MM.1S (cell line): ENCODE results near the gene LRMDA.
"Not testable (repeated sequence)": the region's sequence is repeated elsewhere in the genome, so short reads cannot be mapped to it uniquely, and the experiment has no call there.

Experiments used
- DNase-seq: peaks from one replicate; pipeline ENCODE4 v3.0.0-alpha.2; 2015
- H2AFZ ChIP-seq: fragments of 300-600 bp; sonication (generic); 2 replicates; pipeline ENCODE4 v1.6.0; 2016; ENCODE audit warnings: antibody characterized with exemption, low read length
- H3F3A ChIP-seq: fragments of 300-600 bp; sonication (generic); 2 replicates; pipeline ENCODE4 v1.6.1; 2016; ENCODE audit warnings: mild to moderate bottlenecking, antibody characterized with exemption, low read length, moderate library complexity, mixed read lengths; ENCODE audit not compliant: insufficient read depth
- H3K27ac ChIP-seq: fragments of 300-600 bp; sonication (generic); 2 replicates; pipeline ENCODE4 v1.5.1; 2016; ENCODE audit warnings: mild to moderate bottlenecking, low read length
- H3K27me3 ChIP-seq: fragments of 300-600 bp; sonication (generic); replicated peaks from 2 replicates; pipeline ENCODE4 v1.6.0; 2016; ENCODE audit warnings: low read length; ENCODE audit not compliant: insufficient read depth
- H3K36me3 ChIP-seq: fragments of 300-600 bp; sonication (generic); replicated peaks from 2 replicates; pipeline ENCODE4 v1.6.1; 2016; ENCODE audit warnings: mild to moderate bottlenecking, low read length, mixed read lengths; ENCODE audit not compliant: insufficient read depth
- H3K4me1 ChIP-seq: fragments of 300-600 bp; sonication (generic); 2 replicates; pipeline ENCODE4 v1.6.1; 2016; ENCODE audit warnings: low read length, mixed read lengths
- H3K4me2 ChIP-seq: fragments of 300-600 bp; sonication (generic); 2 replicates; pipeline ENCODE4 v1.6.0; 2016; ENCODE audit warnings: low read depth, low read length
- H3K4me3 ChIP-seq: fragments of 300-600 bp; sonication (generic); 2 replicates; pipeline ENCODE4 v1.5.1; 2016; ENCODE audit warnings: low read length, mixed read lengths
- H3K79me2 ChIP-seq: fragments of 300-600 bp; sonication (generic); 2 replicates; pipeline ENCODE4 v1.6.1; 2016; ENCODE audit warnings: mixed run types, low read length, mixed read lengths
- H3K9ac ChIP-seq: fragments of 300-600 bp; sonication (generic); 2 replicates; pipeline ENCODE4 v1.6.1; 2016; ENCODE audit warnings: low read length, mixed read lengths
- H3K9me2 ChIP-seq: fragments of 300-600 bp; sonication (generic); replicated peaks from 2 replicates; pipeline ENCODE4 v1.6.1; 2016; ENCODE audit warnings: mild to moderate bottlenecking, low read length, mixed read lengths; ENCODE audit not compliant: insufficient read depth
- H3K9me3 ChIP-seq: fragments of 300-600 bp; sonication (generic); replicated peaks from 2 replicates; pipeline ENCODE4 v1.6.1; 2016; ENCODE audit warnings: mild to moderate bottlenecking, low read length, mixed read lengths; ENCODE audit not compliant: insufficient read depth
- H4K20me1 ChIP-seq: fragments of 300-600 bp; sonication (generic); 2 replicates; pipeline ENCODE4 v1.6.1; 2016; ENCODE audit warnings: mild to moderate bottlenecking, low read length, moderate library complexity, mixed read lengths; ENCODE audit not compliant: insufficient read depth
- EZH2 ChIP-seq: fragments of 300-600 bp; sonication (generic); optimal IDR thresholded peaks from 2 replicates; pipeline ENCODE3; 2017; ENCODE audit warnings: low read depth, mild to moderate bottlenecking, antibody characterized with exemption, low read length, mixed read lengths
- EZH2phosphoT487 ChIP-seq: fragments of 300-600 bp; sonication (generic); IDR thresholded peaks from 2 replicates; pipeline ENCODE4 v1.6.1; 2018; ENCODE audit warnings: antibody characterized with exemption, low read length
- TF ChIP-seq, protein P1 (sequence below): fragments of 300-600 bp; sonication (generic); IDR thresholded peaks from 2 replicates; pipeline ENCODE4 v1.5.1; 2016; ENCODE audit warnings: antibody characterized with exemption, low read length, mixed read lengths

LRMDA gene

DNA sequence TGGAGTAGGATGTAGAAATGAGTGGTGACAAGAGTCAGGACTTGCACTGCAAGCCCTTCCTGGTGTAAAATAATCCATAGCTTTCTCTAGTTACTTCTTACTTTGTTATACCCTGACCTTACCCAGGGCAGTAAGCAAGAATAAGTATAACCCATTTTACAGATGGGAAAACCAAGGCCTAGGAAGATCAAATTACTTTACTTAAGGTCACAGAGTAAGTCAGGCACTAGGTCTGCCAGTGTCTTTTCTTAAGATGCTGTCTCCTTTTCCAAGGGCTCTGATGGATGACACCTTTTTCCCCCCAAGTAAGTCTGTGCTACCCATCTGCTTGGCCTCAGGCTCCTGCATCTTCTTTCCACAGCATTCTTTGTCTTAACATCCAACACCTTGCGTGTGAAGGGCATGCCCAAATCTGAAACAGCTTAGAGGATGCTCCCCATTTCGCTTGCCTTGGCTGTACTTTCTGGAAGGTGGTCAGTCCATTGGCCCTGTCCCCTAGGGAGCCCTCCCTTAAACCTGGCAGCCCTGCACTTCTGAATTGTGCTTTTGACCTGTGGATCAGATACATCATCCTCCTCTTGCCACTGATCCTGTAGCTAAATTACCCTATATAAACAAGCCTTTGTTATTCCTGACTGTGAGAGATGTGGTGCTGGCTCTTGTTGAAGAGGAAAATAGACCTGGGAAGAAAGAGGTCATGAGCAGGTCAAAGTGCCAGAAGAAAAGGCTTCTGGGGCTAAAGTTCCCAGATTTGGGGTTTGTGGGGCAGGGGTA, 168.6 kb downstream of the LRMDA start:
- H3K27ac ChIP-seq = no peak overlapping the region
- H4K20me1 ChIP-seq = no peaks in the 10 kb centered on the region
- H3K4me1 ChIP-seq = peaks cover 4% of the 10 kb centered on the region
- no peaks in the 10 kb centered on the region for H3K9me3 ChIP-seq
- no peak overlapping the region for H3K9ac ChIP-seq
- H3K27me3 ChIP-seq = no peaks in the 10 kb centered on the region
- H3K4me3 ChIP-seq = no peak overlapping the region
- no peak overlapping the region for H3K4me2 ChIP-seq
- H3F3A ChIP-seq = no peaks in the 10 kb centered on the region
- no peaks in the 10 kb centered on the region for H3K36me3 ChIP-seq
- no peak for DNase-seq
- no peaks in the 10 kb centered on the region for H3K79me2 ChIP-seq
- TF ChIP-seq, protein P1, sequence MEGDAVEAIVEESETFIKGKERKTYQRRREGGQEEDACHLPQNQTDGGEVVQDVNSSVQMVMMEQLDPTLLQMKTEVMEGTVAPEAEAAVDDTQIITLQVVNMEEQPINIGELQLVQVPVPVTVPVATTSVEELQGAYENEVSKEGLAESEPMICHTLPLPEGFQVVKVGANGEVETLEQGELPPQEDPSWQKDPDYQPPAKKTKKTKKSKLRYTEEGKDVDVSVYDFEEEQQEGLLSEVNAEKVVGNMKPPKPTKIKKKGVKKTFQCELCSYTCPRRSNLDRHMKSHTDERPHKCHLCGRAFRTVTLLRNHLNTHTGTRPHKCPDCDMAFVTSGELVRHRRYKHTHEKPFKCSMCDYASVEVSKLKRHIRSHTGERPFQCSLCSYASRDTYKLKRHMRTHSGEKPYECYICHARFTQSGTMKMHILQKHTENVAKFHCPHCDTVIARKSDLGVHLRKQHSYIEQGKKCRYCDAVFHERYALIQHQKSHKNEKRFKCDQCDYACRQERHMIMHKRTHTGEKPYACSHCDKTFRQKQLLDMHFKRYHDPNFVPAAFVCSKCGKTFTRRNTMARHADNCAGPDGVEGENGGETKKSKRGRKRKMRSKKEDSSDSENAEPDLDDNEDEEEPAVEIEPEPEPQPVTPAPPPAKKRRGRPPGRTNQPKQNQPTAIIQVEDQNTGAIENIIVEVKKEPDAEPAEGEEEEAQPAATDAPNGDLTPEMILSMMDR = no peak
- TF ChIP-seq EZH2 = no peak
- no peak for TF ChIP-seq EZH2phosphoT487
- no peak overlapping the region for H2AFZ ChIP-seq
- no peaks in the 10 kb centered on the region for H3K9me2 ChIP-seq

DNA sequence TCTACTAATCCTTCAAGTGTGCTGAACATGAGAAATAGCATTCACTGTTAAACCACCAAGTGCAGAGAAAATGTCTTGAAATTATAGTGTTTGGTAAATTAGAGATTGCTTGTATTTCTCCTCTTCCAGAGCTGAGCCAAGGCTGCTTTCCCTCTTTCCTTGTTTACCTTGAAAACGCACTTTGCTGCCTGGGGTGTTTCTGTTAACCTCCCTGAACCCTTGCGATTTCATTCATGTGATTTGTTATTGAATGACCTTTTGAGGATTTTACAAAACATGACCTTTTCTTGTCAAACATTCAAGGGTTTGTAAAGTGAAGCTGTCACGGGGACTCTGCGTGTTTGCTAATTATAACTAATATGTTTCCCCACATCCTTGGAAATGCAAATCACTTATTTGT, 169.4 kb downstream of the LRMDA start:
- no peaks in the 10 kb centered on the region for H3F3A ChIP-seq
- no peaks in the 10 kb centered on the region for H3K79me2 ChIP-seq
- no peaks in the 10 kb centered on the region for H3K27me3 ChIP-seq

DNA sequence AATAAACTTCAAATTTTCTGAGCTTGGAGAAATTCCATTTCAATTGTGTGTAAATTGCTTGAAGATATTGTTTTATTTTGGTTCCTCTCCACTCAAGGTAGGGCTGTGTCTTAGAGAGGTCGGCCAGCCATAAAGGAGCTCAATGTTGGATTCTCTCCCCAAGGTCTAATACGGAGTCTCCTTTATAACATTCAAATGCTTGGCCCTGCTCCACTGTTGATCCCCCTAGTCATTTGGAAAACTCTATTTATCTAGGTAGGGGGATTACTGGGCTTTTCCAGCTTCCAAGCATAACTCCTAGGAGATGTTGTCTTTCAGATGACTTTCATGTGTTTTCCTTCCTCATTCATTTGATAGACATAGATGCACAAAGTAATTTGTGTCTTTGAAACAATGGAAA, 170.9 kb downstream of the LRMDA start:
- Histone ChIP-seq H3K9me2 (no peaks in the 10 kb centered on the region), H4K20me1 (no peaks in the 10 kb centered on the region), H3K9ac (no peak overlapping the region), H3K4me1 (peaks cover 23% of the 10 kb centered on the region), H3K79me2 (no peaks in the 10 kb centered on the region), H3K4me2 (no peak overlapping the region), H2AFZ (no peak overlapping the region), H3K27me3 (no peaks in the 10 kb centered on the region), H3K36me3 (no peaks in the 10 kb centered on the region), H3K27ac (no peak overlapping the region), H3K4me3 (no peak overlapping the region), H3F3A (0 out of 2 replicates have a peak, but pooled peaks cover 5% of the 10 kb centered on the region), H3K9me3 (no peaks in the 10 kb centered on the region)
- TF ChIP-seq, protein P1 = no peak
- TF ChIP-seq EZH2phosphoT487 = no peak
- TF ChIP-seq EZH2 = no peak
- no peak for DNase-seq

More for the DNA sequence above, 169.4 kb downstream of the LRMDA start:
- no peaks in the 10 kb centered on the region for H3K9me2 ChIP-seq
- H3K9ac ChIP-seq = no peak overlapping the region
- H3K4me2 ChIP-seq = no peak overlapping the region
- H3K4me1 ChIP-seq = peaks cover 11% of the 10 kb centered on the region
- no peaks in the 10 kb centered on the region for H3K36me3 ChIP-seq
- H3K27ac ChIP-seq = no peak overlapping the region
- no peak overlapping the region for H3K4me3 ChIP-seq
- no peak overlapping the region for H2AFZ ChIP-seq
- no peak for TF ChIP-seq EZH2
- TF ChIP-seq EZH2phosphoT487 = no peak
- H3K9me3 ChIP-seq = no peaks in the 10 kb centered on the region
- DNase-seq = no peak
- no peaks in the 10 kb centered on the region for H4K20me1 ChIP-seq

DNA sequence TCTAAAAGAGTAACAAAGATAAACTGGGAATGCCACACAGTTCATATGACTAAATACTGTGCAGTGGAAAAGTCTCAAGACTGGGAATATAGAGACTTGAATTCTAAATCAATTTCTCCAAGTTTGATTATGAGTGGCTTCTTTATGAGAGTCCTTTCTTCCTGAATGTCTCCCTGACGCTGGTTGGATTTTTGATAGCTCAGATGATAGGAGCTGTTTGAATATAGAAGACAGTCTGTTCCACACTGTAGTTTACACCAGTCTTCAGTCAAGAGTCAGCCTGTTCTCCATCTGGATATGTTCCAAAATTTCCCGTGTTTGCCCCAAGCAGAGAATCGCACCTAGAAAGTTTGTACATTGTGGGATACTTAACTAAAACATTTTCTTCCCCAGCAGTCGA, 173.7 kb downstream of the LRMDA start:
- no peaks in the 10 kb centered on the region for H3K9me3 ChIP-seq
- no peak overlapping the region for H2AFZ ChIP-seq
- no peaks in the 10 kb centered on the region for H3K79me2 ChIP-seq
- no peaks in the 10 kb centered on the region for H3K36me3 ChIP-seq
- no peak overlapping the region for H3K4me3 ChIP-seq
- peaks cover 25% of the 10 kb centered on the region for H3K4me1 ChIP-seq
- H3K27ac ChIP-seq = no peak overlapping the region
- H4K20me1 ChIP-seq = no peaks in the 10 kb centered on the region
- H3K9me2 ChIP-seq = no peaks in the 10 kb centered on the region
- H3K9ac ChIP-seq = no peak overlapping the region
- no peak overlapping the region; the same call in 1 of the 2 replicates for H3K4me2 ChIP-seq
- 0 out of 2 replicates have a peak, but pooled peaks cover 5% of the 10 kb centered on the region for H3F3A ChIP-seq
- H3K27me3 ChIP-seq = no peaks in the 10 kb centered on the region
- DNase-seq = no peak
- TF ChIP-seq, protein P1 = no peak

DNA sequence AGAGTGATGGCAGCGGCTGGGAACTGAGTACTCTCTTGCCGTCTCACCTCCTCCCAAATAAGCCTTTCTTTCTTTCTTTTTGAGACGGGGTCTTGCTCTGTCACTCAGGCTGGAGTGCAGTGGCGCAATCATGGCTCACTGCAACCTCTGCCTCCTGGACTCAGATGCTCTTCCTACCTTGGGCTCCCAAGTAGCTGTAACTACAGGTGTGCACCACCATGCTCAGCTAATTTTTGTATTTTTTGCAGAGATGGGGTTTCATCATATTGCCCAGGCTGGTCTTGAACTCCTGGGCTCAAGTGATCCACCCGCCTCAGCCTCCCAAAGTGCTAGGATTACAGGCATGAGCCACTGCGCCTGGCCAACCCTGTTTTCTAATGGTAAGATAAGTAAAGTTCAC, 174.4 kb downstream of the LRMDA start:
- H3K4me2 ChIP-seq = peak overlapping the region; percentile 89; the same call in 1 of the 2 replicates
- H3K4me1 ChIP-seq = peaks cover 27% of the 10 kb centered on the region

More for the DNA sequence above, 174.4 kb downstream of the LRMDA start:
- not testable (repeated sequence) for H3K27me3 ChIP-seq, H3F3A ChIP-seq, DNase-seq, H3K9ac ChIP-seq, H4K20me1 ChIP-seq, H3K9me3 ChIP-seq, H3K79me2 ChIP-seq, H3K36me3 ChIP-seq, H3K9me2 ChIP-seq
- peak overlapping the region; percentile 35 for H3K4me3 ChIP-seq
- H2AFZ ChIP-seq = 0 out of 2 replicates have a peak overlapping the region, but pooled peaks have one; percentile 41
- H3K27ac ChIP-seq = peak overlapping the region; percentile 62; the same call in 1 of the 2 replicates
